H1 (cell line): ENCODE measurements around the gene PDE9A. TPM values are rescaled to one million over a fixed set of nuclear protein-coding genes. Genes with fewer than 3 reads are reported as not detected.

Source experiments
- BCL11A ChIP-seq, 2 experiments: IDR thresholded peaks; one replicate each; pipeline ENCODE4 v1.6.1; 2011; ENCODE audit warnings: low read depth in 2 of 2, low read length in 2 of 2, mild to moderate bottlenecking in 2 of 2
- BRCA1 ChIP-seq: IDR thresholded peaks from 2 replicates; pipeline ENCODE4 v1.6.1; 2012; ENCODE audit warnings: low read depth, low read length, improper control_type of control experiment
- CHD7 ChIP-seq: fragments of 300-600 bp; sonication (generic); IDR thresholded peaks from 2 replicates; pipeline ENCODE4 v1.7.1; 2012; ENCODE audit warnings: low read length, moderate library complexity, mild to moderate bottlenecking, inconsistent platforms; ENCODE audit not compliant: insufficient replicate concordance
- E2F6 ChIP-seq: IDR thresholded peaks from 2 replicates; pipeline ENCODE4 v1.6.1; 2012; ENCODE audit warnings: inconsistent platforms
- HDAC6 ChIP-seq: IDR thresholded peaks from one replicate; pipeline ENCODE4 v1.7.1; 2012; ENCODE audit warnings: low read depth, mild to moderate bottlenecking, inconsistent platforms, low read length, moderate library complexity
- KDM4A ChIP-seq: IDR thresholded peaks from one replicate; pipeline ENCODE4 v1.7.1; 2012; ENCODE audit warnings: low read depth, mild to moderate bottlenecking, moderate library complexity, low read length, inconsistent platforms; ENCODE audit not compliant: severe bottlenecking
- POU5F1 ChIP-seq: IDR thresholded peaks from 2 replicates; pipeline ENCODE4 v1.6.1; 2011; ENCODE audit warnings: low read depth, mild to moderate bottlenecking, low read length, moderate library complexity
- RBBP5 ChIP-seq: IDR thresholded peaks from 2 replicates; pipeline ENCODE4 v1.7.1; 2012; ENCODE audit warnings: low read depth, mild to moderate bottlenecking, inconsistent platforms, low read length, moderate library complexity, borderline replicate concordance
- SAP30 ChIP-seq: fragments of 300-600 bp; sonication (generic); IDR thresholded peaks from 2 replicates; pipeline ENCODE4 v1.7.1; 2012; ENCODE audit warnings: low read length, moderate library complexity, mild to moderate bottlenecking, inconsistent platforms; ENCODE audit not compliant: insufficient read depth, insufficient replicate concordance
- SIX5 ChIP-seq: IDR thresholded peaks from 2 replicates; pipeline ENCODE4 v1.6.1; 2011; ENCODE audit warnings: mild to moderate bottlenecking, low read depth, low read length
- SP2 ChIP-seq: IDR thresholded peaks from 2 replicates; pipeline ENCODE4 v1.6.1; 2012; ENCODE audit warnings: mild to moderate bottlenecking, low read length, inconsistent platforms
- TEAD4 ChIP-seq: IDR thresholded peaks from 2 replicates; pipeline ENCODE4 v1.6.1; 2012; ENCODE audit warnings: low read depth, low read length, inconsistent platforms, mixed read lengths
- polyA plus RNA-seq, 7 experiments: library from polyadenylated mRNA; depleted of rRNA in 3 of 7; stranded (reverse) in 5 of 7; unstranded in 2 of 7; fragments of >200 nt in 5 of 7; fragments of 200-250 nt in 2 of 7; gene quantifications; 1 replicate in 5 of 7; 2 replicates in 1 of 7; 4 replicates in 1 of 7; pipeline versions ENCODE4 v1.2.1 to v1.2.3, GENCODE V29; 2011 to 2013; ENCODE audit warnings: missing spikeins in 2 of 7, mixed read lengths in 2 of 7
- total RNA-seq: library from RNA; stranded (reverse); fragmentation: NEBNext Ultra II Directional; extraction: Animal tissue kit (Norgen Biotek cat#: 25700); gene quantifications from 2 replicates; pipeline ENCODE4 v1.2.1, GENCODE V29; 2021

The PDE9A gene
- total and polyA plus RNA-seq, 2 of the 8 experiments (the other 6 are each of a cell fraction or from before 2014, with no cell fraction given), result 39.2 to 45.9 TPM

GRCh38 chr21:42614396-42614795 lies 39.0 kb upstream of the PDE9A start (continued):
- TF ChIP-seq CHD7 (no peak), RBBP5 (no peak), E2F6 (no peak), POU5F1 (no peak), BRCA1 (no peak), TEAD4 (no peak), HDAC6 (no peak), BCL11A (IDR thresholded peaks at IDR 0.05; ENCODE audit: low read depth in 2 of 2, low read length in 2 of 2) (no peak), SAP30 (no peak), SIX5 (no peak), KDM4A (no peak), SP2 (no peak)
